ENCODE results near the gene CCDC7. TPM values are rescaled to one million over a fixed set of nuclear protein-coding genes. Genes with fewer than 3 reads are reported as not detected.
A peak's percentile ranks its signal among the peaks of the same experiment; 100 is the strongest.
"Not testable (repeated sequence)": the region's sequence is repeated elsewhere in the genome, so short reads cannot be mapped to it uniquely, and the experiment has no call there.

Gene CCDC7
- total RNA-seq, 2 donors from 2014 or later, result 11.4 to 15.9 TPM

GRCh38 chr10:32445036-32445435, 904 bp upstream of the CCDC7 start:
- ATAC-seq (no peak), DNase-seq (no peak)
- intact Hi-C loops (cut with DNase I, micrococcal nuclease), result loop anchor here in 1 of 2 donors (10.0 kb wide), 1 partner anchor 70 kb away; no protein-coding TSS in a partner anchor

- intact Hi-C loops (cut with DNase I, micrococcal nuclease), result loop anchor here in 1 of 2 donors (10.0 kb wide), 1 partner anchor 72 kb away; no protein-coding TSS in a partner anchor
- ATAC-seq (peak; percentile 39), DNase-seq (peak in 1 of 2 donors; percentile 25)
Observed at GRCh38 chr10:32446536-32447406, 831 bp downstream of the CCDC7 start.

GRCh38 chr10:32454148-32454547, 8.2 kb downstream of the CCDC7 start:
- no peak for DNase-seq
- intact Hi-C loops (cut with DNase I, micrococcal nuclease), result no loop called here

GRCh38 chr10:32459051-32459698, 13.2 kb downstream of the CCDC7 start:
- ATAC-seq, result no peak
- DNase-seq, result no peak
- intact Hi-C loops (cut with DNase I, micrococcal nuclease), result no loop called here

More at GRCh38 chr10:32454148-32454547, 8.2 kb downstream of the CCDC7 start:
- ATAC-seq, result peak; percentile 87

GRCh38 chr10:32461203-32461602, 15.3 kb downstream of the CCDC7 start:
- no peak for ATAC-seq
- DNase-seq, result no peak
- intact Hi-C loops (cut with DNase I, micrococcal nuclease), result no loop called here

- DNase-seq (no peak), ATAC-seq (no peak)
- intact Hi-C loops (cut with DNase I, micrococcal nuclease), result no loop called here
Observed at GRCh38 chr10:32471232-32471631, 25.3 kb downstream of the CCDC7 start.

GRCh38 chr10:32477499-32477898, 31.6 kb downstream of the CCDC7 start:
- DNase-seq (no peak), ATAC-seq (no peak)
- intact Hi-C loops (cut with DNase I, micrococcal nuclease), result no loop called here

- DNase-seq, result no peak
- no peak for ATAC-seq
- intact Hi-C loops (cut with DNase I, micrococcal nuclease), result no loop called here
Observed at GRCh38 chr10:32481606-32482005, 35.7 kb downstream of the CCDC7 start.

- intact Hi-C loops (cut with DNase I, micrococcal nuclease); ATAC-seq; DNase-seq: not testable (repeated sequence)
Observed at GRCh38 chr10:32483019-32483502, 37.1 kb downstream of the CCDC7 start.

GRCh38 chr10:32488038-32488437, 42.1 kb downstream of the CCDC7 start:
- ATAC-seq; intact Hi-C loops (cut with DNase I, micrococcal nuclease); DNase-seq: not testable (repeated sequence)

- intact Hi-C loops (cut with DNase I, micrococcal nuclease), result no loop called here
- ATAC-seq, result no peak
- no peak for DNase-seq
Observed at GRCh38 chr10:32489158-32489557, 43.2 kb downstream of the CCDC7 start.

GRCh38 chr10:32489901-32490300, 44.0 kb downstream of the CCDC7 start:
- DNase-seq (no peak), ATAC-seq (no peak)
- intact Hi-C loops (cut with DNase I, micrococcal nuclease), result no loop called here

GRCh38 chr10:32494562-32494961, 48.6 kb downstream of the CCDC7 start:
- DNase-seq; intact Hi-C loops (cut with DNase I, micrococcal nuclease); ATAC-seq: not testable (repeated sequence)

GRCh38 chr10:32500136-32500535, 54.2 kb downstream of the CCDC7 start:
- intact Hi-C loops (cut with DNase I, micrococcal nuclease); DNase-seq; ATAC-seq: not testable (repeated sequence)

- ATAC-seq (no peak), DNase-seq (no peak)
- intact Hi-C loops (cut with DNase I, micrococcal nuclease), result no loop called here
Observed at GRCh38 chr10:32501906-32502305, 56.0 kb downstream of the CCDC7 start.

GRCh38 chr10:32505762-32506420, 60.0 kb downstream of the CCDC7 start:
- not testable (repeated sequence) for ATAC-seq

GRCh38 chr10:32511599-32511998, 65.7 kb downstream of the CCDC7 start:
- DNase-seq (no peak), ATAC-seq (no peak)
- intact Hi-C loops (cut with DNase I, micrococcal nuclease), result no loop called here

More at GRCh38 chr10:32505762-32506420, 60.0 kb downstream of the CCDC7 start:
- intact Hi-C loops (cut with DNase I, micrococcal nuclease); DNase-seq: not testable (repeated sequence)

GRCh38 chr10:32516567-32517495, 70.9 kb downstream of the CCDC7 start:
- intact Hi-C loops (cut with DNase I, micrococcal nuclease), result no loop called here
- no peak for DNase-seq
- no peak for ATAC-seq
